ENCODE data around the gene R3HDM4. TPM values are rescaled to one million over a fixed set of nuclear protein-coding genes. Genes with fewer than 3 reads are reported as not detected.
"Not testable (repeated sequence)": the region's sequence is repeated elsewhere in the genome, so short reads cannot be mapped to it uniquely, and the experiment has no call there.

The R3HDM4 gene
- total RNA-seq, 1 donor from 2014 or later, result 48.8 TPM

DNA sequence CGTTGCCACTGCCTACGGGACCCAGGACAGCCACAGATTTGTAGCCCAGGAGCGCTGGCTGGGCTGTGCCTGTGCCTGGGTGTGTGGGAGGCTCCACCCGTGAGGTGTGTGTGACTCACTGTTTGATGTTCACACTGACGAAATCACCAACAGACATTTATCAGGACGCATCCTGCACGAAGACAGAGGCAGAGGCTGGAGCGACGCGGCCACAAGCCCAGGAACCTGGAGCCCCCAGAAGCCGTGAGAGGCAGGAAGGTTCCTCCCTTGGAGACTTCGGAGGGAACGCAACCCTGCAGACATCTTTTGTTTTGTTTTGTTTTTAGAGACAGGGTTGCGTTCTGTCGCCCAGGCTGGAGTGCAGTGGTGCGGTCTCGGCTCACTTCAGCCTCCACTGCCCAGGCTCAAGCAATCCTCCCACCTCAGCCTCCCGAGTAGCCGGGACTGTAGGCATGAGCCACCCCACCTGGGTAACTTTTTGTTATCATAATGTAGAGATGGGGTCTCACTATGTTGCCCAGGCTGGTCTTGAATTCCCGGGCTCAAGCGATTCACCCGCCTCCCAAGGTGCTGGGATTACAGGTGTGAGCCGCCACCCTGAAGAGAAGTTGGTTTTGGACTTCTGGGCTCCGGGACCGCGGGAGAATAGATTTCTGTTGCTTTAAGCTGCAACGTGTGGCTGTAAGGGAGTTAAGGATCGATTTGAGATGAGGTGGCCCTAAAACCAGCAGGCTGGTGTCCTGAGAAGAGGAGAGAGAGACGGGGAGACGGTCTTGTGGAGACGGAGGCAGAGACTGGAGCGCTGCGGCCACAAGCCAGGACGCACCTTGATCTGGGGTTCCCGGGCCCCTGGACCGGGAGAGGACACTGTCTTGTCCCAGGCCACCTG is 46.2 kb upstream of the R3HDM4 start:
- peaks cover 20% of the 10 kb centered on the region for H3K4me1 Mint-ChIP-seq (ENCODE audit: unreplicated experiment)
- TF ChIP-seq, protein P1, sequence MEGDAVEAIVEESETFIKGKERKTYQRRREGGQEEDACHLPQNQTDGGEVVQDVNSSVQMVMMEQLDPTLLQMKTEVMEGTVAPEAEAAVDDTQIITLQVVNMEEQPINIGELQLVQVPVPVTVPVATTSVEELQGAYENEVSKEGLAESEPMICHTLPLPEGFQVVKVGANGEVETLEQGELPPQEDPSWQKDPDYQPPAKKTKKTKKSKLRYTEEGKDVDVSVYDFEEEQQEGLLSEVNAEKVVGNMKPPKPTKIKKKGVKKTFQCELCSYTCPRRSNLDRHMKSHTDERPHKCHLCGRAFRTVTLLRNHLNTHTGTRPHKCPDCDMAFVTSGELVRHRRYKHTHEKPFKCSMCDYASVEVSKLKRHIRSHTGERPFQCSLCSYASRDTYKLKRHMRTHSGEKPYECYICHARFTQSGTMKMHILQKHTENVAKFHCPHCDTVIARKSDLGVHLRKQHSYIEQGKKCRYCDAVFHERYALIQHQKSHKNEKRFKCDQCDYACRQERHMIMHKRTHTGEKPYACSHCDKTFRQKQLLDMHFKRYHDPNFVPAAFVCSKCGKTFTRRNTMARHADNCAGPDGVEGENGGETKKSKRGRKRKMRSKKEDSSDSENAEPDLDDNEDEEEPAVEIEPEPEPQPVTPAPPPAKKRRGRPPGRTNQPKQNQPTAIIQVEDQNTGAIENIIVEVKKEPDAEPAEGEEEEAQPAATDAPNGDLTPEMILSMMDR (conservative IDR thresholded peaks at IDR 0.05), result no peak
- no peaks in the 10 kb centered on the region for H3K9me3 Mint-ChIP-seq
- peaks cover 10% of the 10 kb centered on the region for H3K36me3 Mint-ChIP-seq
- DNase-seq (ENCODE audit: extremely low spot score, unreplicated experiment), result no peak
- no peaks in the 10 kb centered on the region for H3K27me3 Mint-ChIP-seq
- H3K27ac Mint-ChIP-seq, result peak overlapping the region; percentile 98
- peak overlapping the region; percentile 80 for H3K4me3 Mint-ChIP-seq

DNA sequence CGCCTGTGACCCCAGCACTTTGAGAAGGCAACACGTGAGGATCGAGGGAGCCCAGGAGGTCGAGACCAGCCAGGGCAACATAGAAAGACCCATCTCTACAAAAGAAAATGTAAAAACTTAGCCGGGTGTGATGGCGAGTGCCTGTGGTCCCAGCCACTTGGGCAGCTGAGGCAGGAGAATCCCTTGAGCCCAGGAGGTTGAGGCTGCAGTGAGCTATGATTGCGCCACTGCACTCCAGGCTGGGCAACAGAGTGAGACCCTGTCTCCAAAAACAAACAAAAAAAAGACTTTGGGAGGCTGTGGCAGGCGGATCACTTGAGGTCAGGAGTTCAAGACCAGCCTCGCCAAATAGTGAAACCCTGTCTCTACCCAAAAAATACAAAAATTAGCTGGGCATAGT is 44.6 kb upstream of the R3HDM4 start:
- DNase-seq (ENCODE audit: extremely low spot score, unreplicated experiment), result not testable (repeated sequence)

DNA sequence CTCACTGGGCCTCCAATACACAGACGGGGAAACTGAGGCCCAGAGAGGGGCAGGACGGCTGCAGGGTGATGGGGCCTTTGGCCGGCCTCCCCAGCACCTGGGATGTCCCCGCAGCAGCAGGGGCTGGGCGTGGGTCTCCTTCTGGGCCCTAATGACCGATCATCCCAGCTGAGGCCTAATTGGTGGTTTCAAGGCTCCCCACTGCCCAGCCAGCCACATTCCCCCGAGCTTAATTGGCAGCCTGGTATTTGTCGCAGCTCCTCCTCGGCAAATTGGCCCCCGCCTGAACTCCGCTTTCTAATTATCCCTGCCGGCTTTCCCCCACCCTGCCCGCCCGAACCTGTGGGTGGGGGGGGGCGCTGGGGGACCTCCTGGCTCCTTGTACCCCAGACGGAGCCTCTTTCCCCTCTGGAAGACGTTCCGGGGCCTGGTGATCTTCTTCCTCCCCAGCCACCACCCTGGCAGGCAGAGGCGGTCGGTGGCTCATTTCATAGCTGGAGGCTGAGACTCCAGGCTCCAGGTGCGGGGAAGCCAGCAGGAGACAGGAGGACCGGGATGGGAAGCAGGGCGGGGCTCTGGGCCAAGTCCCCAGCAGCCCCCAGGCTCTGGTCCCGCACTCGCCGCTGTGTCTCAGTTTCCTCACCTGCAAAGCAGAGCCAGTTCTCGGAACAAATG is 43.9 kb upstream of the R3HDM4 start:
- Mint-ChIP-seq H3K27me3 (no peaks in the 10 kb centered on the region), H3K9me3 (no peaks in the 10 kb centered on the region), H3K4me1 (ENCODE audit: unreplicated experiment) (peaks cover 22% of the 10 kb centered on the region), H3K36me3 (peaks cover 7% of the 10 kb centered on the region), H3K4me3 (peak overlapping the region; percentile 52), H3K27ac (peak overlapping the region; percentile 90)
- DNase-seq (ENCODE audit: extremely low spot score, unreplicated experiment), result no peak
- TF ChIP-seq, protein P1 (conservative IDR thresholded peaks at IDR 0.05), result no peak

More for the DNA sequence above, 44.6 kb upstream of the R3HDM4 start:
- H3K27me3 Mint-ChIP-seq, H3K9me3 Mint-ChIP-seq, H3K36me3 Mint-ChIP-seq: not testable (repeated sequence)
- H3K4me3 Mint-ChIP-seq, result peak overlapping the region; percentile 52
- peak overlapping the region; percentile 90 for H3K27ac Mint-ChIP-seq
- peaks cover 26% of the 10 kb centered on the region for H3K4me1 Mint-ChIP-seq (ENCODE audit: unreplicated experiment)

DNA sequence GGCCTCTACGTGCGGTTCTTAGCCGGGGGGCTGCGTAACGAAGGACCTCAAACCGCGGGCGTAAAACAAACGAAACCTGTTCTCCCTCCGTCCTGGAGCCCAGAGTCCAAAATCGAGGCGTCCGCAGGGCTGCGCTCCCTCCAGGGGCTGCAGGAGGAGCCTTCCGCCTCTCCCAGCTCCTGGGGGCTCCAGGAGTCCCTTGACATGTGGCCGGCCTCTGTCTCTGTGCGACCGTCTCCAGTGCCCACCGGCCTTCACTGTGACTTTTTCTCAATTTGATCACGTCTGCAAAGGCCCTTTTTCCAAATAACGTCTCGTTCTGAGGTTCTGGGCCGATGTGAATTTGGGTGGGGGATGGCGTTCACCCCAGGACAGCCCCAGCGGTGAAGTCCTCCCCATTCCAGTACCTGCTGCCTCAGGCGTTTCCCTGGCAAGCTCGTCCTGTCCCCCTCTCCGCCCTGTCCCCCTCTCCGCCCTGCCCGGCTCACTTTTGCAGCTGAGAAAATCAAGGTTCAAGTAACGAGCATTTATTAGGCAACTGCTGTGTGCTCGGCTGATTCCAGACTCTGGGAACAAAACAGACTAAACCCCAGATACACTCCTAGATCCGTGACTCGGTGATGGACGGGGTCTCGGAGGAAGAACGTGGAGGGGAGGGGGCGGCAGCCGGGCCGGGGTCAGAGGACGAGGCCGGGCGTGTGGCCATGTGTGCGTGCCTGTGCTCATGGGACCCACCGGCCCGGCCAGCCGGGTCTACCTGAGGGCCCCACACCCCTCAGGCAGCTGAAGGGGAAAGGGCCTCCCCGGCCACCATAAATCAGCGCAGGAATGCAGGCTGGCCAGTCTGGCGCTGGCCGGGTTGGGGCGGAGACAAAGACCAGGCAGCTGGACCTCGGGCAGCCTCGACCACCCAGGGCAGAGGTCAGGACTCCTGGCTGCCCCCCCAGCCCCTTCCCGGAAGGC is 43.1 kb upstream of the R3HDM4 start:
- H3K36me3 Mint-ChIP-seq, result peaks cover 7% of the 10 kb centered on the region
- TF ChIP-seq, protein P1 (conservative IDR thresholded peaks at IDR 0.05), result no peak
- no peaks in the 10 kb centered on the region for H3K27me3 Mint-ChIP-seq
- H3K4me3 Mint-ChIP-seq, result peak overlapping the region; percentile 79
- H3K9me3 Mint-ChIP-seq, result no peaks in the 10 kb centered on the region
- DNase-seq (ENCODE audit: extremely low spot score, unreplicated experiment), result no peak
- H3K4me1 Mint-ChIP-seq (ENCODE audit: unreplicated experiment), result peaks cover 21% of the 10 kb centered on the region
- H3K27ac Mint-ChIP-seq, result peak overlapping the region; percentile 90

DNA sequence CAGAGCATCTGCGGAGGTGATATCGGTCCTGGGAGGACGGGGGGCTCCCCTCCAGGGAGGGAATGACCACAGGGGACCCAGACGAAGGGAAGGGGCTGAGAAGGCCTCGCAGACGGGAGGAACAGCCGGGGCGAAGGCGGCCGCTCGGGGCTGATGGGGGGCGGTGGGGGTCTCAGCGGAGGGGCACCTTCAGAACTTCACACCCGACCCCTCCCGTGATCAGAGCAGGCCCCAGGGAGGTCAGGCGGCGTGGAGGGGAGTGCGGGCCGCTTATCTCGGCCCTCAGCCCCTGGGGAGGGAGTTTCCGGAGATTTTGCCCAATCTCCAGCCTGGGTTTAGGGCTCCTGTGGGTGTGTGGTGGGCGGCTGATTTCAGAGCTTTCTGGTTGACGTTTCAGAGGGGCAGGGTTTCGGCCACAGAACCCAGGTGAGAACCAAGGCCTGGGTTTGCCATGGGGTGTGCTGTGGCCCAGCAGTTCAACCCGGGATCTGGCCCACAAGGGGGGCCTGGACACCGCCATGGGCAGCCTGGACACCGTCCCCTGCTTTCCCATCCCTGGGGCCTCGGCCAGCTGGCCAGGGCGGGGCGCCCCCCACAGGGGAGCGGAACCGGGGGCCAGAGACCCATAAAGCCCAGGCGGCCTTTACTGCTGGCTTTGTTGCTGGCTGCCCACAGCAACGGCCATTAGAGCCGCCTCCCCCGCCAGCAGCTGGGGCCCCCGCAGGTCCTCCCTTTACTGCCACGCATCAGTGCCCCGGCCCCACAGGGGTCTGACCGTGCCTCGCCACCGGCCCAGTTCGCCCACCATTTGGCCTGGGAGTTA is 41.9 kb upstream of the R3HDM4 start:
- DNase-seq (ENCODE audit: extremely low spot score, unreplicated experiment), result no peak
- Mint-ChIP-seq H3K36me3 (peaks cover 7% of the 10 kb centered on the region), H3K9me3 (no peaks in the 10 kb centered on the region), H3K4me1 (ENCODE audit: unreplicated experiment) (peaks cover 21% of the 10 kb centered on the region), H3K27ac (peak overlapping the region; percentile 93), H3K27me3 (no peaks in the 10 kb centered on the region), H3K4me3 (peak overlapping the region; percentile 76)
- TF ChIP-seq, protein P1 (conservative IDR thresholded peaks at IDR 0.05), result no peak
